Stimulated activated CD4-positive, alpha-beta T cell treated with anti-CD3 and anti-CD28 coated beads, Interleukin-2, amount 100 ng/mL, for 24 hours (primary cell): ENCODE data around the gene RUNX2.

ENCODE experiments used
- DNase-seq, 2 donors: peaks; one replicate each; pipeline ENCODE4 v3.0.0-alpha.2; 2020

Gene RUNX2

GRCh38 chr6:45353654-45354053, 25.5 kb downstream of the RUNX2 start:
- no peak for DNase-seq

- DNase-seq: no peak
Observed at GRCh38 chr6:45364466-45364865, 36.3 kb downstream of the RUNX2 start.

GRCh38 chr6:45365036-45365435, 36.9 kb downstream of the RUNX2 start:
- no peak for DNase-seq

GRCh38 chr6:45366534-45366933, 38.4 kb downstream of the RUNX2 start:
- no peak for DNase-seq

GRCh38 chr6:45367999-45368398, 39.9 kb downstream of the RUNX2 start:
- no peak for DNase-seq

GRCh38 chr6:45369870-45370269, 41.7 kb downstream of the RUNX2 start:
- DNase-seq: no peak

- no peak for DNase-seq
Observed at GRCh38 chr6:45371924-45372573, 43.9 kb downstream of the RUNX2 start.

GRCh38 chr6:45375449-45375848, 47.3 kb downstream of the RUNX2 start:
- DNase-seq: no peak

GRCh38 chr6:45376310-45377042, 48.3 kb downstream of the RUNX2 start:
- no peak for DNase-seq

GRCh38 chr6:45377043-45377553, 49.0 kb downstream of the RUNX2 start:
- DNase-seq: no peak

GRCh38 chr6:45377554-45378333, 49.6 kb downstream of the RUNX2 start, which contains the start of gene SUPT3H:
Gene SUPT3H (minus strand): TSS chr6:45377934.
- peak; percentile 94 to 96 for DNase-seq

GRCh38 chr6:45378334-45378926, 50.3 kb downstream of the RUNX2 start:
- DNase-seq: peak in 1 of 2 donors; percentile 45

GRCh38 chr6:45382391-45382790, 54.3 kb downstream of the RUNX2 start:
- DNase-seq: no peak

- no peak for DNase-seq
Observed at GRCh38 chr6:45386501-45386900, 58.4 kb downstream of the RUNX2 start.

- no peak for DNase-seq
Observed at GRCh38 chr6:45387236-45387635, 59.1 kb downstream of the RUNX2 start.

- no peak for DNase-seq
Observed at GRCh38 chr6:45388328-45388727, 60.2 kb downstream of the RUNX2 start.

GRCh38 chr6:45394586-45395095, 66.5 kb downstream of the RUNX2 start:
- DNase-seq: no peak

GRCh38 chr6:45398075-45398813, 70.1 kb downstream of the RUNX2 start:
- no peak for DNase-seq

- DNase-seq: no peak
Observed at GRCh38 chr6:45400021-45400420, 71.9 kb downstream of the RUNX2 start.

GRCh38 chr6:45411959-45412358, 83.8 kb downstream of the RUNX2 start:
- DNase-seq: no peak

GRCh38 chr6:45415315-45415714, 87.2 kb downstream of the RUNX2 start:
- DNase-seq: no peak
